Cerebellar nuclear complex (tissue), 1 donor: ENCODE data around the gene THOP1.
A peak's percentile ranks its signal among the peaks of the same experiment; 100 is the strongest.

Experiments used
- DNase-seq, 2 experiments: peaks; one replicate each; lab custom pipeline; 2025; lab: John Stamatoyannopoulos, UW

The THOP1 gene

DNA sequence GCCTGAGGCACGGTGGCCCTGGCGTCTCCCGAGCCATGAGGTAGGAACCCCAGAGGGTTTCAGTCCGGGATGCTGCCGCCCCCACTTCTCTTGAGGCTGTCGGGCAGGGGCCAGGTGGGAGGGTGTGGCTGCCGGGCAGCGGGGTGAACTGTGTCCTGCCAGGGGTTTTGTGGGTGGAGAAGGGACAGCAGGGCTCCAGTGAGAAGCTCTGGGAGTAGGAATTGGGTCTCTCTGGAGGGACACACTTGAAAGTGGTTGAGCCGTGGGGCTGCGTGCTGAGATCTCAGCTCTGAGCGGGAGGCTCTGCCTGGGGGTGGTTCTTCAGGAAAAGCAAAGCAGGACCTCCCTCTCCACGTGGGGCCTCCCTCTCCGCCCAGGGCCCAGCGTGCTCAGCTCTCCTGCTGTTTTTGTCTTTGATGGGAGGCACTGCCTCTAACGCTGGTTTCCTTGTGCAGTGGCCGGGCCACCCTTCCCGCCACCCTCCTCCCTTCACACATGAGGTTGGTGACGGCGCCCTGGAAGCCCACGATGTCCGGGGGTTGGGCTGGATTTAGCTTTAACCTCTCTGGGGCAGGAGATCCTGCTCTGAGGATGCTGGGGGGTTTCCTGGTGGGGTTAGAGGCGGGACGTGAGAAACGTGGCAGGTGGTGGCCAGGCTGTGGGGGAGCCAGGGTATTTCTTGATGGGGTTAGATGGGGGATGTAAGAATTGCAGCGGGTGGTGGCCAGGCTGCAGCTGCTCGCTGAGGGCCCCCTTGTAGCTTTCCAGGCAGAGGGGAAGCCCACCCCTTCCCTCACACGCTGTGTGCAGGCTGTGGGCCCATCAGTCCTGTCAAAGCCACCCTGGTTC, 19.1 kb downstream of the THOP1 start:
- DNase-seq: no peak

- no peak for DNase-seq
Measured at GRCh38 chr19:2805261-2805900, 20.1 kb downstream of the THOP1 start.

DNA sequence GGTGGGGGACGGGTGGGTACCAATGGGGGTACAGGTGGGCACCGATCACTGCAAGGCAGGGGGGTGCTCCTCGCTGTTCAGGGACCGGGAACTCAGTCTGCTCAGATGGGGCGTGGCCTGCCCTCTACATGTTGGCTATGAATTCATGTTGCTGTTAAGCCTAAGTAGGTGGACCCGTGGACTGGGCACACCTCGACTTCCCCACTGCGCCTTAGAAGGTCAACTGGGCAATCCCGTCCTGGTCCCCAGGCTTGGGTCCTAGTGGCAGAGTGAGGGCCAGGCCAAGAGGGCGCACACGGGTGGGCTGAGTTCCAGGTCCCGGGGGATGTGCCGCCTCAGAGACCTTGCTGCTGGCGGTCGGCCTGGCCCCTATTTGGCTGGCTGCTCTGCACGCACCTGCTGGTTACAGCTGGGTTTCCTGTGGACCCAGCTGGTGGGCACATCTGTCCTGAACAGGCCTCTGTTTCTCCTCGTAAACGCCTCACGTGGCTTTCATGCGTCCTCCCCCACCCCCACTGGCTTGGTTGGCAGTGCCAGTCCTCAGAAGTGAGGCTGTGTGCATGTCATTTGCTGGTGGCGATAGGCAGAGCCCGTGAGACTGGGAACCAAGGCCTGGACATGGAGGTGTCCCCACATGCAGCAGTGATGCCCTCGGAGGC, 20.8 kb downstream of the THOP1 start:
- no peak for DNase-seq

DNA sequence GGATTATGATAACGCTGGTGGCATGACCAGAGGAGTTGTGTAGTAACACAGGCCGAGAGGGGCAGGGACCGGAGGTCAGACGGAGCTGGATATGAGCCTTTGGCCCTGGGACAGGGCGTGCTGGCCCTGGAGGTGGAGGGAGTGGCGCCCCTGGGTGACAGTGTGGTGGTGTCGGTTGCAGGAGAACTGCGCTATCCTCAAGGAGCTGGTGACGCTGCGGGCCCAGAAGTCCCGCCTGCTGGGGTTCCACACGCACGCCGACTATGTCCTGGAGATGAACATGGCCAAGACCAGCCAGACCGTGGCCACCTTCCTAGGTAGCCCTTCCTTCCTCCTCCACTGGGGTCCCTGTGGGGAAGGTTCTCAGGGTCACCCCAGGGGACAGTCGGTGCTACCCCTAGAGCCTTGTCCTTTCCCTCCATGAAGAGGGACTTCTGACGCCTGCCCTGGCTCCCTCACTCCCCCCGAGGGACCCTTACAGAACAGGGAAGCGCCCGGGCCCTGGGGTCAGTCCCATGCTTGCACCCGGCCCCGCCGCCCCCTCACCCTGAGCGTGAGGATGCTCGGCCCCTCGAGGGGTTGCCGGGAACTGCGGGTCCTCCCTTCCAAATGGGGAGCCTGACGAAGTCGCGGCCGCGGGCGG, 21.6 kb downstream of the THOP1 start:
- no peak for DNase-seq

DNA sequence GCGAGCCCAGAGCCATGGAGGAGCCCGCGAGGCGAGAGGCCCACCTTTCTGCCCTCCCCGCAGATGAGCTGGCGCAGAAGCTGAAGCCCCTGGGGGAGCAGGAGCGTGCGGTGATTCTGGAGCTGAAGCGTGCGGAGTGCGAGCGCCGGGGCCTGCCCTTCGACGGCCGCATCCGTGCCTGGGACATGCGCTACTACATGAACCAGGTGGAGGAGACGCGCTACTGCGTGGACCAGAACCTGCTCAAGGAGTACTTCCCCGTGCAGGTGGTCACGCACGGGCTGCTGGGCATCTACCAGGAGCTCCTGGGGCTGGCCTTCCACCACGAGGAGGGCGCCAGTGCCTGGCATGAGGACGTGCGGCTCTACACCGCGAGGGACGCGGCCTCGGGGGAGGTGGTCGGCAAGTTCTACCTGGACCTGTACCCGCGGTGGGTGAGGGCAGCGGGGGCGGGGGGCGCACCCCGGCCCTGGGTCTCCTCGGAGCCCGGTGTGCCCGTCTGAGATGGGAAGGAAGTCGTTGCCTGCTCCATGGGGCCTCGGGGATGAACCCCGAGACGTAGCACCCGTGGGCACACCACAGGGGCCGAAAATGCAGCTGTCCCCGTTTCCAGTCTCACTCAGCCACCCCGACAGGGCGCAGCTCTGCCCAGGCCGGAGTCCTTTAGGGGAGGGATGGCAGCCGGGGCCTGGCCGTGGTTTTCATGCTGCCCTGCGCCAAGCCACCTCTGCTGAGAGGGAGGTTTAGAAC, 22.3 kb downstream of the THOP1 start:
- no peak for DNase-seq

DNA sequence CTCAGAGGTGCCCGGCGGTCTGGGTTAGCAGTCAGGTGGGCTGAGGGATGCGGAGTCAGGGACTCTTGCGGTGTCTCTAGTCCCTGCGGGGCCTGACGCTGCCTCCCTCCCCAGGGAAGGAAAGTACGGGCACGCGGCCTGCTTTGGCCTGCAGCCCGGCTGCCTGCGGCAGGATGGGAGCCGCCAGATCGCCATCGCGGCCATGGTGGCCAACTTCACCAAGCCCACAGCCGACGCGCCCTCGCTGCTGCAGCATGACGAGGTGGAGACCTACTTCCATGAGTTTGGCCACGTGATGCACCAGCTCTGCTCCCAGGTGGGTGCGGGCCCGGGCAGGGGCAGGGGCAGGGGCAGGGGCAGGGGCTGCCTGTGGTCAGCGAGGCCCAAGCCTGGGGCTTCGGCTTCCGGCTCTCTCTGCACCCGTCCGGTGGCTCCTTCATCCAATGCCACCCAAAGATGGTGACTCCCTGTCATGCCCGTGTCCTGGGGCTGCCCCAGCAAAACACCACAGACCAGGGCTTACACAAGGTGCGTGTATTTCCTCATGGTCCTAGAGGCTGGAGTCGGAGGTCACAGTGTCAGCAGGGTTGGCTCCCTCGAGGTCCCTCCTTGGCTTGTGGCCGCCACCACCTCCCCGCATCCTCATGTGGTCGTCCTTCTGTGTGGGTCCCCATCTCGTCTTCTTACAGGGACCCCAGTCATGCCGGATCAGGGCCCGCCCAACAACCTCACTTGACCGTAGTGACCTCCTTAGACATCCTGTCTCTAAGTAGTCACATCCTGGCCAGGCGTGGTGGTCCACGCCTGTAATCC, 23.0 kb downstream of the THOP1 start:
- DNase-seq: no peak

- DNase-seq: no peak
Measured at GRCh38 chr19:2809387-2810140, 24.3 kb downstream of the THOP1 start.

- DNase-seq: no peak
Measured at GRCh38 chr19:2810141-2811091, 25.1 kb downstream of the THOP1 start.

DNA sequence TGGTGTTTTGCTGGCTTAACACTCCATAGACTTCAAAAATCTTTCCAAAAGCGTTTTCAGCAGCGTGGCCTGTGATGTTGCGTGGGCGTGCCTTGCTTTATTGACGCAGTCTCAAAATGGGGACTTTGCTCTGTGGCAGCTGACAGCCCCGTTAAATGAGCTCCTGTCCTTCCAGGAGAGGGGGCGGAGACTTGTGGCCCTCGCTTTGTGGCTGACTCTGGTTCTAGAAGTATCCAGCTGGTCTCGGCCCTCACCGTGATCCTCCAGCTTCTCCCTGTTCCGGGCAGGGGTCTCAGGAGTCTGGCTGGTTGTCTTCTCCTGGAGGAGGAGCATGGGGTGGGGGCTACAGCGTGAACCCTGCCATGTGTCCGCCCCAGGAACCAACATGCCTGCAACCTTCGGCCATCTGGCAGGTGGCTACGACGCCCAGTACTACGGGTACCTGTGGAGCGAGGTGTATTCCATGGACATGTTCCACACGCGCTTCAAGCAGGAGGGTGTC, 26.0 kb downstream of the THOP1 start:
- DNase-seq: no peak

GRCh38 chr19:2811735-2812413, 26.6 kb downstream of the THOP1 start:
- peak in 1 of 2 experiments; percentile 22 for DNase-seq

GRCh38 chr19:2812414-2813234, 27.3 kb downstream of the THOP1 start:
- no peak for DNase-seq

DNA sequence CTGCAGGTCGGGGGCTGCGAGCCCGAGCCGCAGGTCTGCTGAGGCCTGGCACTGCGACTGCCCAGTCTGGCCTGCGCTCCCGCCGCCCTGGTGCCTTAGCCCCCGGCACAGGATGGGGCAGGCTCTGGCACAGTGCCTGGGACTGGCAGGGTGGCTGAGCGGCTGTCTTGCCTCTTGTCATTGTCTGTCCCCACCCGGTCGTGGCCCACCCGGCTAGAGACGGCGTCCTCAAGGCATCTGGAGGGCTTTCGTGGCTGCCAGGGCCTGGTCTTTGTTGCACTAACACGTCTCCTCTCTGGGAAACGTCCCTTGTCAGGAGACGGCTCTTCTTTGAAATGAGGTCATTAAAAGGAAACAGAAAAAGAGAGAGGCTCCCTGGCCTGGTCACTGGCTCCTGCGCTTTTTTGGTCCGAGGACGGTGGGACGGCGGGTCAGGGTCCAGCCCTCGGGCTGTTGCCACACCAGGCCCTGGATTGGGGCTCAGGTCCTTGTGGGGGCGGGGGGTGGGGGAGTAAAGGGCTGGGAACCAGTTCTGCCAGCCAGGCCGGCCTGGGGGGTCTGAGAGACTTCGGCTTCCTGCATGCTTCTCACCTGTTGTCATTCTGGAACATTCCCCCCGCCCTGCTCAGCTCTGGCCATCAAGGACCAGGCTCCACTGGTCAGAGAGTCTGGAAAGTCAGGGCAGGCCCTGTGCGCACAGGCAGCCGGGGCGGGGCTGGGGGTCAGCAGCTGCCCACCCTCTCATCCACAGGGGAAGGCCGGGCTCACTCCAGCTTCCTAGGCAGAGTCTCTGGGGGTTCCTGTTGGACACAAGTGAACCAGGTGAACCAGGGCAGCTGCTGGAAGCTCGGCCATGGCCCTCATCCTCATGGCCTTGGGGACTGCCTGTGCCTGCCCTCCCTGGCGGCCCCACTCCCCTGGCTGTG, 28.2 kb downstream of the THOP1 start:
- DNase-seq: no peak

GRCh38 chr19:2814426-2814825, 29.1 kb downstream of the THOP1 start:
- no peak for DNase-seq

DNA sequence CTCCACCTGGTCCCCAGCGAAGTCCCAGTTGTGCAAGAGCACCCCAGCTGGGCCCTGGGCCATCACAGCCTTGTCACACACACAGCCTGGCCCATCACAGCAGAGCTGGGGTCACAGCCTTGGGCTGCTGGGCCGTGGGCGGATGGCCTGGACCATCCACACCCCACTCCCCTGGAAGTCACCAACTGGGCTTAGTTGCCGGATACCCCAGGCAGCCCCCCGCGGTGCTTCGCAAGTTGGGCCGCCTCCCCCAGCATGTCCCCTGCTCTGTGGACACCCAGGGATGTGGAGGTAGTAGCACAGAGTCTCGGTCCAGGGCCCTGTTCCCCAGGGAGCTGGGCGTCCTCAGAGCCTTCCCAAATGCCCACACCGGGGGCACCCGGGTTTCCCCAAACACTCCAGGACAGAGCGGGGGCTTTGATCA, 29.9 kb downstream of the THOP1 start:
- no peak for DNase-seq

GRCh38 chr19:2815923-2816322, 30.6 kb downstream of the THOP1 start:
- no peak for DNase-seq

- DNase-seq: no peak
Measured at GRCh38 chr19:2816641-2817040, 31.3 kb downstream of the THOP1 start.
